OCI-LY7 (cell line): ENCODE results near the gene RRP1B. TPM values are rescaled to one million over a fixed set of nuclear protein-coding genes. Genes with fewer than 3 reads are reported as not detected.

ENCODE experiments used
- BruUV-seq: library from RNA; stranded (reverse); fragments of 400-500 nt; replicated peaks from 2 replicates; lab custom pipeline; 2021; lab: Mats Ljungman, UMichigan
- CTCF ChIA-PET: fragments of 300-600 bp; sonication (Branson Sonifier 250); formaldehyde crosslinking; loops from one replicate; lab custom pipeline; 2022; ENCODE audit warnings: antibody characterized with exemption; ENCODE audit not compliant: unreplicated experiment; lab: Charles Lee
- POLR2A ChIA-PET: fragments of 300-600 bp; sonication (Branson Sonifier 250); formaldehyde crosslinking; loops from one replicate; lab custom pipeline; 2022; ENCODE audit warnings: antibody characterized with exemption; lab: Charles Lee
- DNase-seq: peaks from one replicate; pipeline ENCODE4 v3.0.0-alpha.2; 2015; ENCODE audit warnings: low spot score
- H2AFZ ChIP-seq: fragments of 200-600 bp; sonication (generic), shearing (Covaris generic); 2 replicates; pipeline ENCODE4 v1.6.1; 2014; ENCODE audit warnings: mild to moderate bottlenecking, antibody characterized with exemption, low read length, moderate library complexity
- H3K27ac ChIP-seq: fragments of 200-600 bp; sonication (generic); 2 replicates; pipeline ENCODE4 v1.5.1; 2014; ENCODE audit warnings: mixed run types, low read depth, mild to moderate bottlenecking, moderate library complexity, low read length, inconsistent platforms; ENCODE audit not compliant: poor library complexity, severe bottlenecking
- H3K36me3 ChIP-seq: fragments of 200-600 bp; sonication (generic); 2 replicates; pipeline ENCODE4 v1.6.1; 2014; ENCODE audit warnings: mild to moderate bottlenecking, antibody characterized with exemption, low read length, moderate library complexity, mixed read lengths; ENCODE audit not compliant: insufficient read depth
- H3K4me1 ChIP-seq: fragments of 200-600 bp; sonication (generic); 2 replicates; pipeline ENCODE4 v1.5.1; 2014; ENCODE audit warnings: mild to moderate bottlenecking, low read length; ENCODE audit not compliant: insufficient read depth, poor library complexity, severe bottlenecking
- H3K4me2 ChIP-seq: fragments of 200-600 bp; sonication (generic); 2 replicates; pipeline ENCODE4 v1.6.1; 2014; ENCODE audit warnings: mild to moderate bottlenecking, low read length
- H3K4me3 ChIP-seq: fragments of 200-600 bp; sonication (generic); 2 replicates; pipeline ENCODE4 v1.5.1; 2014; ENCODE audit warnings: mild to moderate bottlenecking, low read depth, low read length; ENCODE audit not compliant: poor library complexity, severe bottlenecking
- H3K79me2 ChIP-seq: fragments of 200-600 bp; sonication (generic); 2 replicates; pipeline ENCODE4 v1.6.1; 2016; ENCODE audit warnings: low read depth, mild to moderate bottlenecking, low read length, moderate library complexity, mixed read lengths; ENCODE audit not compliant: insufficient read depth
- H3K9me2 ChIP-seq: fragments of 200-600 bp; sonication (generic); 2 replicates; pipeline ENCODE4 v1.6.1; 2016; ENCODE audit warnings: mild to moderate bottlenecking, low read length, mixed read lengths; ENCODE audit not compliant: insufficient read depth
- H3K9me3 ChIP-seq: fragments of 200-600 bp; sonication (generic); 2 replicates; pipeline ENCODE4 v1.6.1; 2014; ENCODE audit warnings: mild to moderate bottlenecking, mixed run types, low read length, mixed read lengths
- H4K20me1 ChIP-seq: fragments of 200-600 bp; sonication (generic); 2 replicates; pipeline ENCODE4 v1.6.1; 2014; ENCODE audit warnings: mild to moderate bottlenecking, antibody characterized with exemption, low read length, moderate library complexity, mixed read lengths; ENCODE audit not compliant: insufficient read depth
- EZH2phosphoT487 ChIP-seq: fragments of 200-600 bp; sonication (generic); IDR thresholded peaks from 2 replicates; pipeline ENCODE4 v1.6.1; 2018; ENCODE audit warnings: low read depth, borderline replicate concordance, mild to moderate bottlenecking, mixed run types, antibody characterized with exemption, low read length, moderate library complexity, mixed read lengths
- intact Hi-C: fragments of 100-400 bp; cut with micrococcal nuclease; formaldehyde crosslinking; loops from one replicate; pipeline ENCODE4 v1.10.0; 2022; ENCODE audit not compliant: unreplicated experiment
- total RNA-seq, 2 experiments: library from RNA; depleted of rRNA in 1 of 2; stranded (reverse); fragments of >200 nt in 1 of 2; shearing (Covaris generic) in 1 of 2; gene quantifications; 2 replicates each; pipeline ENCODE4 v1.2.3, GENCODE V29; 2014 to 2022
- TF ChIP-seq, protein P1 (sequence below): fragments of 200-600 bp; sonication (generic); conservative IDR thresholded peaks from 2 replicates; pipeline ENCODE4 v1.5.1; 2014; ENCODE audit warnings: mild to moderate bottlenecking, antibody characterized with exemption, low read length, moderate library complexity, mixed read lengths

RRP1B gene
- total RNA-seq, 2 experiments from 2014 or later = 58.6 to 74.5 TPM

DNA sequence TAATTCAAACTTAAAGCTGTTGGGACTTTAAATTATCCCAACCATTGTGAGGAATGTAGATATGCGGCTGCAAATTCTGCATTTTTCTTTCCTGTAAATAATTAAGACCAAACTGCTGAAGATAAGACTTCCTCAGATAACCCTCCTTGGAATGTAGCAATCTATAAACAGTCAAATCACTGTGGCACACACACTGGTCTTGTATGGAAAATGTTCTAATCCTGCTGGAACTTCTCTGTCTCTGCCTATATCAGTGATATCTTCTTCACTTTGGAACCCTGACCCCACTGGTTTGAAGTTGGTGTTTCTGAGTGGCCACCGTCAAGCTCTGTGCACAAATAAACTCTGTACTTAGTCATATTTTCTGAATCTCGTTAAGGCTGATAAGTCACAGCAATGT is 33.0 kb upstream of the RRP1B start:
- Histone ChIP-seq H3K79me2 (no peaks in the 10 kb centered on the region), H3K9me2 (no peaks in the 10 kb centered on the region), H3K4me3 (no peak overlapping the region), H2AFZ (no peak overlapping the region), H3K9me3 (no peaks in the 10 kb centered on the region), H3K4me1 (no peaks in the 10 kb centered on the region), H3K27ac (no peak overlapping the region), H3K36me3 (no peaks in the 10 kb centered on the region), H3K4me2 (no peak overlapping the region), H4K20me1 (no peaks in the 10 kb centered on the region)
- intact Hi-C loops = no loop called here
- ChIA-PET CTCF (no interaction called here), POLR2A (no interaction called here)
- no TSS peak for BruUV-seq
- DNase-seq = no peak
- TF ChIP-seq, protein P1, sequence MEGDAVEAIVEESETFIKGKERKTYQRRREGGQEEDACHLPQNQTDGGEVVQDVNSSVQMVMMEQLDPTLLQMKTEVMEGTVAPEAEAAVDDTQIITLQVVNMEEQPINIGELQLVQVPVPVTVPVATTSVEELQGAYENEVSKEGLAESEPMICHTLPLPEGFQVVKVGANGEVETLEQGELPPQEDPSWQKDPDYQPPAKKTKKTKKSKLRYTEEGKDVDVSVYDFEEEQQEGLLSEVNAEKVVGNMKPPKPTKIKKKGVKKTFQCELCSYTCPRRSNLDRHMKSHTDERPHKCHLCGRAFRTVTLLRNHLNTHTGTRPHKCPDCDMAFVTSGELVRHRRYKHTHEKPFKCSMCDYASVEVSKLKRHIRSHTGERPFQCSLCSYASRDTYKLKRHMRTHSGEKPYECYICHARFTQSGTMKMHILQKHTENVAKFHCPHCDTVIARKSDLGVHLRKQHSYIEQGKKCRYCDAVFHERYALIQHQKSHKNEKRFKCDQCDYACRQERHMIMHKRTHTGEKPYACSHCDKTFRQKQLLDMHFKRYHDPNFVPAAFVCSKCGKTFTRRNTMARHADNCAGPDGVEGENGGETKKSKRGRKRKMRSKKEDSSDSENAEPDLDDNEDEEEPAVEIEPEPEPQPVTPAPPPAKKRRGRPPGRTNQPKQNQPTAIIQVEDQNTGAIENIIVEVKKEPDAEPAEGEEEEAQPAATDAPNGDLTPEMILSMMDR = no peak
- TF ChIP-seq EZH2phosphoT487 = no peak

DNA sequence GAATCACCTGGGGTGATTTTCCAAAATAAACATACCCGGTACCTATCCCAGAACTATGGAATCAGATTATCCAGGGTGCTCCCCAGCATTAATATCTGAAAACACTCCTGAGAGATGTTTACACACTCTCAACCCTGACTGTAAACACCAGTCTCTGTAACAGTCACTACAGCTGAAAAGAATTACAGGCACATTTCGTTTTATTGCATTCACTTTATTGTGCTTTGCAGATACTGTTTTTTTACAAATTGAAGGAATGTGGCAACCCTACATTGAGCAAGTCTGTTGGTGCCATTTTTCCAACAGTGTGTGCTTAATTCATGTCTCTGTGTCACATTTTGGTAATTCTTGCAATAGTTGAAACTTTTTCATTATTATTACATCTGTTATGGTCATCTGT is 31.8 kb upstream of the RRP1B start:
- H3K4me2 ChIP-seq = no peak overlapping the region
- ChIA-PET CTCF (no interaction called here), POLR2A (interaction anchor here (0.7 to 1.3 kb wide), 4 partner anchors 11 to 30 kb away, joined by 3 to 4 read pairs (median 4); no protein-coding TSS in a partner anchor)
- no peaks in the 10 kb centered on the region for H4K20me1 ChIP-seq
- no TSS peak for BruUV-seq
- H3K9me3 ChIP-seq = no peaks in the 10 kb centered on the region
- TF ChIP-seq, protein P1 = no peak
- no peak overlapping the region for H3K27ac ChIP-seq
- no peaks in the 10 kb centered on the region for H3K79me2 ChIP-seq
- no peaks in the 10 kb centered on the region for H3K36me3 ChIP-seq
- DNase-seq = no peak
- no peaks in the 10 kb centered on the region for H3K9me2 ChIP-seq
- intact Hi-C loops = no loop called here
- H2AFZ ChIP-seq = no peak overlapping the region
- H3K4me3 ChIP-seq = no peak overlapping the region
- no peaks in the 10 kb centered on the region for H3K4me1 ChIP-seq

DNA sequence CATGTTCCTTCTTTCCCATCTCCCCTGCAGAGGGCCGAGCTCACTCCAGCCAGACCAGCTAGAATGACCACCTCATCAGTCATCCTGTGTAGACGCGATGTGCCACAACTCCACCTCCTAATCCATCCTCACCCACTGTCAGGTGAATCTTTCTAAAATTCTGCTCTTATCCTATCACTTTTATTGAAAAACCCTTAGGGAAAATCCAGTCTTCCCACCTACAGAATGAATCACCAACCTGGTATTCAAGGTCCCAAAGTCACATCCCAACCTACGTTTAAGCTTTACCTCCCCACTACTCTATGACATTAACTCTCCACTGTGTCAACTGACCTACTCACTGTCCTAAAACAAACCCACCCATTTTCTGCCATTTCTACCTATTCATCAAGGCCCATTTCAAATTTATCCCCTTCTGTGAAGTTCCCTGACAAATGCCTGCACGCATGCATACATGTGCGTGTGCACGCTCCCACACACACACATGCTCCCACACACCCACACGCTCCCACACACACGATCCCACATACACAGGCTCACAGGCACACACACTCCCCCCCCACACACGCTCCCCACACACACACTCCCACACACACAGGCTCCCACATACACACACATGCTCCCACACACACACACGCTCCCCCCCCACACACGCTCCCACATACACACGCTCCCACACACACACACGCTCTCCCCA is 27.8 kb upstream of the RRP1B start:
- Histone ChIP-seq H3K9me2 (no peaks in the 10 kb centered on the region), H3K79me2 (no peaks in the 10 kb centered on the region), H3K9me3 (no peaks in the 10 kb centered on the region), H3K4me2 (no peak overlapping the region), H3K36me3 (no peaks in the 10 kb centered on the region), H3K27ac (no peak overlapping the region), H4K20me1 (no peaks in the 10 kb centered on the region), H3K4me3 (no peak overlapping the region), H2AFZ (no peak overlapping the region), H3K4me1 (no peaks in the 10 kb centered on the region)
- no TSS peak for BruUV-seq
- POLR2A ChIA-PET = no interaction called here
- no peak for DNase-seq
- CTCF ChIA-PET = no interaction called here
- no peak for TF ChIP-seq EZH2phosphoT487
- TF ChIP-seq, protein P1 = no peak
- intact Hi-C loops = no loop called here
